SK-N-SH (cell line): ENCODE data around the gene ULBP2. TPM values are rescaled to one million over a fixed set of nuclear protein-coding genes. Genes with fewer than 3 reads are reported as not detected.

Source experiments
- CTCF ChIA-PET: fragments of 300-600, 350-600 bp; formaldehyde crosslinking; extraction: SDS; loops from one replicate; lab custom pipeline; 2021; lab: Yijun Ruan, JAX
- POLR2A ChIA-PET: fragments of 350-600 bp; sonication (Branson Sonifier 250); formaldehyde crosslinking; extraction: SDS; loops from one replicate; lab custom pipeline; 2020; ENCODE audit warnings: antibody characterized with exemption, inconsistent platforms; lab: Yijun Ruan, JAX
- DNase-seq: peaks from one replicate; pipeline ENCODE4 v3.0.0; 2012
- H2AFZ ChIP-seq: fragments of 200-600 bp; sonication (generic); 2 replicates; pipeline ENCODE4 v1.8.1; 2016; ENCODE audit warnings: antibody characterized with exemption, mild to moderate bottlenecking, low read depth
- H3F3A ChIP-seq: fragments of 200-600 bp; sonication (generic); replicated peaks from 2 replicates; pipeline ENCODE3; 2016; ENCODE audit warnings: antibody characterized with exemption, mild to moderate bottlenecking; ENCODE audit not compliant: insufficient read depth
- H3K27ac ChIP-seq, 2 experiments: fragments of 200-500 bp in 1 of 2; fragments of 200-600 bp in 1 of 2; sonication (Bioruptor generic) in 1 of 2; sonication (generic), shearing (Covaris generic) in 1 of 2; 2 replicates each; pipeline versions ENCODE4 v1.5.1 to v1.6.1; 2014 to 2016; ENCODE audit warnings: low read depth in 2 of 2, inconsistent platforms in 1 of 2, low read length in 1 of 2, mild to moderate bottlenecking in 1 of 2, mixed read lengths in 1 of 2
- H3K27me3 ChIP-seq: fragments of 200-600 bp; sonication (generic), shearing (Covaris generic); 2 replicates; pipeline ENCODE4 v1.6.1; 2016; ENCODE audit warnings: mixed run types; ENCODE audit not compliant: insufficient read depth
- H3K36me3 ChIP-seq, 2 experiments: fragments of 200-500 bp in 1 of 2; fragments of 200-600 bp in 1 of 2; sonication (Bioruptor generic) in 1 of 2; sonication (generic) in 1 of 2; replicated peaks in 1 of 2; 2 replicates each; pipeline versions ENCODE3 to v1.5.1; 2014 to 2016; ENCODE audit warnings: low read length in 1 of 2, mild to moderate bottlenecking in 1 of 2; ENCODE audit not compliant: insufficient read depth in 2 of 2, control insufficient read depth in 1 of 2
- H3K4me1 ChIP-seq, 2 experiments: fragments of 200-500 bp in 1 of 2; fragments of 200-600 bp in 1 of 2; sonication (Bioruptor generic) in 1 of 2; sonication (generic), shearing (Covaris generic) in 1 of 2; 2 replicates each; pipeline versions ENCODE4 v1.5.1 to v1.6.1; 2014 to 2016; ENCODE audit warnings: low read depth in 1 of 2, low read length in 1 of 2, mixed run types in 1 of 2; ENCODE audit not compliant: insufficient read depth in 2 of 2, control insufficient read depth in 1 of 2
- H3K4me2 ChIP-seq: fragments of 200-600 bp; sonication (generic), shearing (Covaris generic); 2 replicates; pipeline ENCODE4 v1.6.1; 2017; ENCODE audit warnings: mixed run types
- H3K4me3 ChIP-seq, 2 experiments: fragments of 200-500 bp in 1 of 2; fragments of 200-600 bp in 1 of 2; sonication (Bioruptor generic) in 1 of 2; sonication (generic), shearing (Covaris generic) in 1 of 2; 2 replicates each; pipeline versions ENCODE4 v1.5.1 to v1.8.1; 2014 to 2016; ENCODE audit warnings: low read depth in 2 of 2, inconsistent platforms in 1 of 2, low read length in 1 of 2, mild to moderate bottlenecking in 1 of 2, mixed read lengths in 1 of 2, moderate library complexity in 1 of 2
- H3K79me2 ChIP-seq: fragments of 200-600 bp; sonication (generic); 2 replicates; pipeline ENCODE4 v1.8.1; 2017; ENCODE audit warnings: mild to moderate bottlenecking; ENCODE audit not compliant: insufficient read depth
- H3K9ac ChIP-seq: fragments of 200-600 bp; sonication (generic); 2 replicates; pipeline ENCODE4 v1.6.1; 2017; ENCODE audit warnings: mixed run types
- H3K9me2 ChIP-seq: fragments of 200-600 bp; sonication (generic); 2 replicates; pipeline ENCODE4 v1.6.1; 2017; ENCODE audit warnings: mixed run types
- H3K9me3 ChIP-seq: fragments of 200-600 bp; sonication (generic); 2 replicates; pipeline ENCODE4 v1.6.1; 2017; ENCODE audit warnings: mixed run types, mild to moderate bottlenecking, moderate library complexity
- H4K20me1 ChIP-seq: fragments of 200-600 bp; sonication (generic); 2 replicates; pipeline ENCODE4 v1.6.1; 2017; ENCODE audit warnings: mild to moderate bottlenecking, mixed run types; ENCODE audit not compliant: insufficient read depth
- CHD2 ChIP-seq: fragments of 150-350 bp; IDR thresholded peaks from 2 replicates; pipeline ENCODE4 v1.6.1; 2018; ENCODE audit warnings: low read length; ENCODE audit not compliant: partially characterized antibody
- ELF1 ChIP-seq: IDR thresholded peaks from 2 replicates; pipeline ENCODE4 v1.4.0; 2012
- EZH2phosphoT487 ChIP-seq: fragments of 200-600 bp; sonication (generic); IDR thresholded peaks from 2 replicates; pipeline ENCODE4 v1.6.1; 2017; ENCODE audit warnings: low read depth, mixed run types, mild to moderate bottlenecking, antibody characterized with exemption, moderate library complexity, borderline replicate concordance
- FOSL2 ChIP-seq: IDR thresholded peaks from 2 replicates; pipeline ENCODE4 v1.4.0; 2012; ENCODE audit warnings: low read depth, mild to moderate bottlenecking, moderate library complexity, borderline replicate concordance
- FOXJ3 ChIP-seq: sonication (generic); formaldehyde crosslinking; IDR thresholded peaks from 2 replicates; pipeline ENCODE4 v1.5.1; 2020; ENCODE audit warnings: mild to moderate bottlenecking, missing genetic modification reagents
- FOXM1 ChIP-seq: IDR thresholded peaks from 2 replicates; pipeline ENCODE4 v1.4.0; 2012; ENCODE audit warnings: low read depth, mild to moderate bottlenecking
- GATA2 ChIP-seq: sonication (generic); formaldehyde crosslinking; IDR thresholded peaks from 2 replicates; pipeline ENCODE4 v1.5.0; 2020; ENCODE audit warnings: mild to moderate bottlenecking, missing genetic modification reagents
- JUND ChIP-seq: IDR thresholded peaks from 2 replicates; pipeline ENCODE4 v1.4.0; 2012
- MEF2A ChIP-seq: IDR thresholded peaks from 2 replicates; pipeline ENCODE4 v1.4.0; 2012; ENCODE audit warnings: low read depth, borderline replicate concordance
- NRF1 ChIP-seq: IDR thresholded peaks from 2 replicates; pipeline ENCODE4 v1.6.1; 2012; ENCODE audit warnings: low read depth, mild to moderate bottlenecking, low read length
- RAD21 ChIP-seq: IDR thresholded peaks from 2 replicates; pipeline ENCODE4 v1.6.1; 2012; ENCODE audit warnings: mild to moderate bottlenecking, low read length
- RCOR1 ChIP-seq: fragments of 150-350 bp; IDR thresholded peaks from 2 replicates; pipeline ENCODE4 v1.6.1; 2017; ENCODE audit warnings: antibody characterized with exemption, low read length
- RFX5 ChIP-seq: IDR thresholded peaks from 2 replicates; pipeline ENCODE4 v1.6.1; 2012; ENCODE audit warnings: mild to moderate bottlenecking, improper control_type of control experiment, low read length
- RXRA ChIP-seq: IDR thresholded peaks from 2 replicates; pipeline ENCODE4 v1.4.0; 2012; ENCODE audit warnings: low read depth, mild to moderate bottlenecking, borderline replicate concordance
- SIN3A ChIP-seq: IDR thresholded peaks from 2 replicates; pipeline ENCODE4 v1.6.1; 2012; ENCODE audit warnings: low read depth, mild to moderate bottlenecking, low read length, moderate library complexity, borderline replicate concordance
- SMC3 ChIP-seq: IDR thresholded peaks from 2 replicates; pipeline ENCODE4 v1.6.1; 2012; ENCODE audit warnings: low read depth, low read length, improper control_type of control experiment
- TCF12 ChIP-seq: IDR thresholded peaks from 2 replicates; pipeline ENCODE4 v1.4.0; 2012
- WGBS: methylation state at CpG from one replicate; pipeline ENCODE4 v1.1.6; 2017; ENCODE audit warnings: low lambda C conversion rate; 5-methylcytosine and 5-hydroxymethylcytosine counted together
- polyA plus RNA-seq, 3 experiments: library from polyadenylated mRNA; depleted of rRNA; stranded (reverse); fragments of >200 nt; gene quantifications; 2 replicates each; pipeline ENCODE4 v1.2.3, GENCODE V29; 2012
- TF ChIP-seq, protein P1 (sequence below): IDR thresholded peaks from 2 replicates; pipeline ENCODE4 v1.4.0; 2012; ENCODE audit warnings: low read depth, borderline replicate concordance
- TF ChIP-seq, protein P2 (sequence below): IDR thresholded peaks from 2 replicates; pipeline ENCODE4 v1.6.1; 2012; ENCODE audit warnings: mild to moderate bottlenecking, low read depth, low read length, moderate library complexity
- TF ChIP-seq, protein P3 (sequence below): IDR thresholded peaks from 2 replicates; pipeline ENCODE4; 2012

Gene ULBP2
- polyA plus RNA-seq, 1 of the 3 experiments (the other 2 are of a cell fraction) = 5.0 TPM

DNA sequence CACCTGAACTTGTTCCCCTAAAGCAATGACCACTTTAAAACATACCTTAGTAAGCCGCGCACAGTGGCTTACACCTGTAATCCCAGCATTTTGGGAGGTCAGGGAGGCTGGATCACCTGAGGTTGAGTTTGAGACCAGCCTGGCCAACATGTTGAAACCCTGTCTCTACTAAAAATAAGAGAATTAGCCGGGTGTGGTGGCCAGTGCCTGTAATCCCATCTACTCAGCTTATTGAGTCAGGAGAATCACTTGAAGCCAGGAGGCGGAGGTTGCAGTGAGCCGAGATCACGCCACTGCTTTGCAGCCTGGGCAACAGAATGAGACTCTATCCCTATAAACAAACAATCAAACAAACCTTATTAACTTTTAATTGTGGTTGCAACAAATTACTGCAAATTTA is 42.3 kb upstream of the ULBP2 start:
- no peak overlapping the region for H3K4me2 ChIP-seq
- H3K27ac ChIP-seq = no peak overlapping the region
- H3F3A ChIP-seq = peaks cover 24% of the 10 kb centered on the region
- H3K9me3 ChIP-seq = no peaks in the 10 kb centered on the region
- no peak overlapping the region for H3K4me3 ChIP-seq
- CTCF ChIA-PET = interaction anchor here (0.9 to 1.3 kb wide), 2 partner anchors 13 to 61 kb away, joined by 3 read pairs; no protein-coding TSS in a partner anchor
- 88% methylated on average over 6 of the region's 6 CpGs for WGBS
- no peak overlapping the region for H2AFZ ChIP-seq
- no peaks in the 10 kb centered on the region for H3K79me2 ChIP-seq
- no peaks in the 10 kb centered on the region for H3K9me2 ChIP-seq
- TF ChIP-seq, protein P1, sequence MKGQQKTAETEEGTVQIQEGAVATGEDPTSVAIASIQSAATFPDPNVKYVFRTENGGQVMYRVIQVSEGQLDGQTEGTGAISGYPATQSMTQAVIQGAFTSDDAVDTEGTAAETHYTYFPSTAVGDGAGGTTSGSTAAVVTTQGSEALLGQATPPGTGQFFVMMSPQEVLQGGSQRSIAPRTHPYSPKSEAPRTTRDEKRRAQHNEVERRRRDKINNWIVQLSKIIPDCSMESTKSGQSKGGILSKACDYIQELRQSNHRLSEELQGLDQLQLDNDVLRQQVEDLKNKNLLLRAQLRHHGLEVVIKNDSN = no peak
- TF ChIP-seq RAD21 = no peak
- TF ChIP-seq JUND = no peak
- TF ChIP-seq FOXJ3 (CRISPR knock-in tag) = no peak
- TF ChIP-seq RXRA = no peak
- TF ChIP-seq GATA2 (CRISPR knock-in tag) = no peak
- TF ChIP-seq SMC3 = no peak
- TF ChIP-seq, protein P2, sequence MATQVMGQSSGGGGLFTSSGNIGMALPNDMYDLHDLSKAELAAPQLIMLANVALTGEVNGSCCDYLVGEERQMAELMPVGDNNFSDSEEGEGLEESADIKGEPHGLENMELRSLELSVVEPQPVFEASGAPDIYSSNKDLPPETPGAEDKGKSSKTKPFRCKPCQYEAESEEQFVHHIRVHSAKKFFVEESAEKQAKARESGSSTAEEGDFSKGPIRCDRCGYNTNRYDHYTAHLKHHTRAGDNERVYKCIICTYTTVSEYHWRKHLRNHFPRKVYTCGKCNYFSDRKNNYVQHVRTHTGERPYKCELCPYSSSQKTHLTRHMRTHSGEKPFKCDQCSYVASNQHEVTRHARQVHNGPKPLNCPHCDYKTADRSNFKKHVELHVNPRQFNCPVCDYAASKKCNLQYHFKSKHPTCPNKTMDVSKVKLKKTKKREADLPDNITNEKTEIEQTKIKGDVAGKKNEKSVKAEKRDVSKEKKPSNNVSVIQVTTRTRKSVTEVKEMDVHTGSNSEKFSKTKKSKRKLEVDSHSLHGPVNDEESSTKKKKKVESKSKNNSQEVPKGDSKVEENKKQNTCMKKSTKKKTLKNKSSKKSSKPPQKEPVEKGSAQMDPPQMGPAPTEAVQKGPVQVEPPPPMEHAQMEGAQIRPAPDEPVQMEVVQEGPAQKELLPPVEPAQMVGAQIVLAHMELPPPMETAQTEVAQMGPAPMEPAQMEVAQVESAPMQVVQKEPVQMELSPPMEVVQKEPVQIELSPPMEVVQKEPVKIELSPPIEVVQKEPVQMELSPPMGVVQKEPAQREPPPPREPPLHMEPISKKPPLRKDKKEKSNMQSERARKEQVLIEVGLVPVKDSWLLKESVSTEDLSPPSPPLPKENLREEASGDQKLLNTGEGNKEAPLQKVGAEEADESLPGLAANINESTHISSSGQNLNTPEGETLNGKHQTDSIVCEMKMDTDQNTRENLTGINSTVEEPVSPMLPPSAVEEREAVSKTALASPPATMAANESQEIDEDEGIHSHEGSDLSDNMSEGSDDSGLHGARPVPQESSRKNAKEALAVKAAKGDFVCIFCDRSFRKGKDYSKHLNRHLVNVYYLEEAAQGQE = no peak
- TF ChIP-seq RCOR1 = no peak
- TF ChIP-seq CHD2 = no peak
- TF ChIP-seq SIN3A = no peak
- no peak for TF ChIP-seq NRF1
- TF ChIP-seq ELF1 = no peak
- TF ChIP-seq FOSL2 = no peak
- TF ChIP-seq MEF2A = no peak
- no peak for TF ChIP-seq EZH2phosphoT487
- no peak for TF ChIP-seq RFX5
- TF ChIP-seq FOXM1 = no peak
- TF ChIP-seq TCF12 = no peak
- TF ChIP-seq, protein P3, sequence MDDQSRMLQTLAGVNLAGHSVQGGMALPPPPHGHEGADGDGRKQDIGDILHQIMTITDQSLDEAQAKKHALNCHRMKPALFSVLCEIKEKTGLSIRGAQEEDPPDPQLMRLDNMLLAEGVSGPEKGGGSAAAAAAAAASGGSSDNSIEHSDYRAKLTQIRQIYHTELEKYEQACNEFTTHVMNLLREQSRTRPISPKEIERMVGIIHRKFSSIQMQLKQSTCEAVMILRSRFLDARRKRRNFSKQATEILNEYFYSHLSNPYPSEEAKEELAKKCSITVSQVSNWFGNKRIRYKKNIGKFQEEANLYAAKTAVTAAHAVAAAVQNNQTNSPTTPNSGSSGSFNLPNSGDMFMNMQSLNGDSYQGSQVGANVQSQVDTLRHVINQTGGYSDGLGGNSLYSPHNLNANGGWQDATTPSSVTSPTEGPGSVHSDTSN = no peak
- TF ChIP-seq, all 33 proteins: peak for 0
- Histone ChIP-seq H3K36me3 (no peaks in the 10 kb centered on the region), H3K27me3 (no peaks in the 10 kb centered on the region), H4K20me1 (no peaks in the 10 kb centered on the region), H3K9ac (no peak overlapping the region), H3K4me1 (peaks cover 5 to 21% of the 10 kb centered on the region in 2 experiments; a peak in 3 of 4 replicates)
- no peak for DNase-seq
- POLR2A ChIA-PET = no interaction called here
